HG02571 (cell line): ENCODE results near the gene ZNF778.

Source experiments
- ATAC-seq: cut with Tn5 transposase; IDR thresholded peaks from one replicate; pipeline ENCODE4 v1.9.1; 2021; ENCODE audit warnings: mild to moderate bottlenecking, moderate library complexity; ENCODE audit not compliant: unreplicated experiment

The ZNF778 gene

DNA sequence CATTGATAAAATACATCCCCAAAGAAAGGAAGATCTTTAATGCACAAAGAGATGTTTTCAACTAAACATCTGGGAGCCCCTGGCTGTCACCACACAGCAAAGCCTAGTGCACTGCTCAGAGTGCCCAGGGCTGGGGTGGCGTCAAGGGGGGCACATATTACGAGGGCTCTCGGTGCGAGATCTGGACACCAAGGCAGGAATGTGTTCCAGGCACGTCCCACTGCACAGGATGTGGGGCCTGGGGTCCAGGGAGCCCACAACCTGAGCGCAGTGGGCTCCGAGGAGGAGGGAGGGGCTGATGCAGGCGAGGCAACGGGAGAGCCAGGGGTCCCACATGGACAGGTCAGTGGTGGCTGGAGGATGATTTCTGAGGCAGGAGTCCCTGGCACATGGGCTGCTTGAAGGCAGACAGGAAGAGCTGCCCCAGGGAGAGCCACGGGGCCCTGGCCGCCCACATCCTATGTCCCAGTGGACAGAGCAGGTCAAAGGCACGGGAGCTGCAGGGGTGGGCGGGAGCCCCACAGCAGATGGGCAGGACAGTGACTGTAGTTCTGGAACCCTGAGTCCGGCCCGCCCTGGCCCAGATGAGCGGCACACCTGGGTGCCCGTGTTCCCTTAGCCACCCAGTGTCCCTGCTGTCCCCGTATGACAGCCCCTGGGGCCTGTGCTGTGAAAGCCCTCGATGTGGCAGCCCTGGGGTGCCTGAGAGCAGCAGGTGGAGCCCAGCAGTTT is 56.4 kb downstream of the ZNF778 start:
- no peak for ATAC-seq

DNA sequence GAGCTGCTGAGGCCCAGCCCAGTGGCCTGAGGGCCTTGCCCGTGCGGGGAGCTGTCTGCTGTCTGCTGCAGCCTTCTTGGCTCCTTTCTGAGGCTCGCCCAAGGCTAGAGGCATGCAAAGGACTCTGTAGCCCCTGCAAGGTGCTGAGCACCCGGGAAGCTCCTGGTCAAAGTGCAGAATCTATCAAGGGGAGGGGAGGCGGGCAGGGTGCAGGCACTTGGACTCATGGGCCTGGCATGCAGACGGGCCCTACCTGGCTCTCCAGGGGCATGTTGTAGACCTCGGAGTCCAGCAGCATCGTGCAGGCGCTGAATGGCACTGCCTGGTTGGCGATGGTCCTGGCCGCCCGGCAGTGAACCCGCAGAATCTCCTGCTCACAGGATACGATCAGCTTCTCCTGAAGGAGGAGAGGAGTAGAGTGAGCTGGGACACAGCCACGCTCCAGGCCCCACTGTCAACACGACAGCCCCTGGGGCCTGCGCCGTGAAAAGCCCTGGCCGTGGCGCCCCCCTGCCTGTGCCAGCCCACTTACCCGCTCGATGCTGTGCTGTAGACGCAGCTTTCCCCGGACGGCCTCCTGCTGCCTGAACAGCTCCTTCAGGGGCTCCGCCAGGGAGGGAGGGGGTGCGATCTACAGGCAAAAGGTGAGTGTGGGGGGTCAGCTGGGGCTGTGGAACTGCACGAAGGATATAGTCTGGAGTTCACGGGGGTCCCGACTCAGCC is 57.2 kb downstream of the ZNF778 start:
- ATAC-seq = no peak

DNA sequence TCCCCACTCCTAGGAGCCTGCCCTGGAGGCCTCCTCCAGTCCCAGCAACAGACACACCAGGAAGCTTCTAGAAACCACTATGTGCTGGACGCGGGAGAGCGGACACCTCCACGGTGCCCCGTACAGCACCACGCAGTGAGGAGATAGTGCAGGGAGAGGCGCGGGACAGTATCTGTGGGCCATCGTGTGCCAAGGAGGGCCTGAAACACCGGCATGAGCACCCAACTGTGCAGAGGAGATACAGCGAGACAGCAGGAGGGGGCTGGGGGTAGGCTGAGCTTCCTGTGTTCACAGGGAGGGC is 57.7 kb downstream of the ZNF778 start:
- no peak for ATAC-seq

DNA sequence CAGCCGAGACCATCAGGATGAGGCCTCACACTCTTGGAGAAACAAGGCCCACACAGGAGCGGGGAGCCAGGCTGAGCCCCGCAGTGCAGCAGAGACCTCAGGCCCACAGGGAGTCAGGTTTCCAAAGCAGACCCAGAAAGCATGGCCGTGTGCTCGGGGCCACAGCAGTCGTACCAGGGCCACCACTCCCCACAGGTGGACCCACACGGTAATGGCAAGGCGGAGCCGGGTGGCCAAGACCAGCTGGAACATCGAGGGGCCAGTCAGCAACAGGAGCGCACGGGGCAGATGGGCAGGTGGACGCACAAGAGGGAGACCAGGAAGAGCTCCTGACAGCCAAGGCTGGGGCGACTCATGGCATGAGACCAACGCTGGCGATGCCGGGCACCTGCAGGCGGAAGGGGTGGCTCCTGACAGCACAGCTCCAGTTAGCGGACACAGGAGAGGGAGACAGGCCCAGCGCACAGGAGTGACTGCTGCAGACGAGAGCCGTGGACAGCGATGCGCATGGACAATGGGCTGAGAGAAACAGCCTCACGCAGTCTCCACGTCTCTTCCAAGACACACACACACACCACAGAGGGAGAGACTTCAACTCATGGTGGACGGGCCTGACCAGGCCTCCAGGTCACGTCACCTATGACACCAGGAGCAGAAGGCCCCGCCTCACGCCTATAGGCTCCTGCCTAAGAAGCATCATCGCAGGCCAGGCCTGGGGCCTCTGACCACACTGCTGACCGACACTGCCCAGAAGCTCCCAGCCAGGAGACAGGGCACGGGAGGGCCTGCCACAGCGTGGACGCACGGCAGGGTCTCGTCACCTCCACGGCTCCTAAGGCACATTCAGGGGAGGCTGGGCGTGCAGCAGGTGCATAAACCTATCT is 58.6 kb downstream of the ZNF778 start:
- no peak for ATAC-seq

DNA sequence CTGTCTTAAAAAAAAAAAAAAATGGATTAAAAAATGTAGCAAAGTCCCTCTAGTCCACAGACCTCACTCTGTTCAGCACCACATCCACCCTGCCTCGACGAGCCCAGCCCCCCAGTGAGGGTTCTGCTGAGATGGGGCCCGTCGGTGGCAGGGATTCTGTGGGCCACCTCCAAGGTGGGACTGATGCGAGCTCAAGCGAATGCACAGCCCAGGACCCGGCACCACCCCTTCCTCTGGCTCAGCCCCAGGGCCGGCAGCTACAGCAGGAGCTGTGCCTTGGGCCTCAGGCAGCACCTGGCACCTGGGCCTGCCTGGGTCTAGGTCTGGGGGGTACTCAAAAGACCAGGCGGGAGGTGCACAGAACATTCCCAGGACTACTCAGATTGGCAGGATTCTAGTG is 59.5 kb downstream of the ZNF778 start:
- no peak for ATAC-seq

DNA sequence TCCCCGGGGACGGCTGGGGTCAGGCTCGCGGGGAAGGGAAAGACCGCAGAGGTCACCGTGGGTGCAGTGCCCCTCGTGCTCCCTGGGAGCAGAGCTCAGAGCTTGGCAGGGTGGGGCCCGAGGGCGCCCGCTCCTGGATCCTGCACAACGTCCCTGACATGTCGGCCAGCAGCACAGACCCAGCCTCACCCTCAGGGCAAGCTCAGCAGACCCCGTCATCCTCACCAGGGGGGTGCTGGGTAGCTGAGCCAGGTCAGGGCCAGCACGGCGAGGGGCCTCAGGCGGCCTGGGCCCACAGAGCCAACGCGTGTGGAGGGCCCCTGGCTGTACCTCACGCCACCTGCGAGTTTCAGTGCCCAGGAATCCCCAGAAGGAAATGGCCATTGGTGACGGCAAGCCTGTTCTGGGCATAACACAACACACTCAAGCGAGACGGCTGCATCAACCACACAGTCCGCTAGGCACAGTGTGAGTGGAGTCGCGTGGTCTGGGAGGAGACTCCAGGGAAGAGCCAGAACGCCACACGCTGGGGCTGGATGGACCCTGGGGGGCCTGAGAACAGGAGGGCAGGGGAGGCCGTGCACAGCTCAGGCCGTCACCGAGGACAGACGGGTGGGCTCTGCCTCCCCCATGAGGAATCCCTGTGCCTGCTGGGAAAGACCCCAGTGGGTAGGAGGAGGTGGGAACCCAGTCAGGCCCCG is 60.3 kb downstream of the ZNF778 start:
- no peak for ATAC-seq

DNA sequence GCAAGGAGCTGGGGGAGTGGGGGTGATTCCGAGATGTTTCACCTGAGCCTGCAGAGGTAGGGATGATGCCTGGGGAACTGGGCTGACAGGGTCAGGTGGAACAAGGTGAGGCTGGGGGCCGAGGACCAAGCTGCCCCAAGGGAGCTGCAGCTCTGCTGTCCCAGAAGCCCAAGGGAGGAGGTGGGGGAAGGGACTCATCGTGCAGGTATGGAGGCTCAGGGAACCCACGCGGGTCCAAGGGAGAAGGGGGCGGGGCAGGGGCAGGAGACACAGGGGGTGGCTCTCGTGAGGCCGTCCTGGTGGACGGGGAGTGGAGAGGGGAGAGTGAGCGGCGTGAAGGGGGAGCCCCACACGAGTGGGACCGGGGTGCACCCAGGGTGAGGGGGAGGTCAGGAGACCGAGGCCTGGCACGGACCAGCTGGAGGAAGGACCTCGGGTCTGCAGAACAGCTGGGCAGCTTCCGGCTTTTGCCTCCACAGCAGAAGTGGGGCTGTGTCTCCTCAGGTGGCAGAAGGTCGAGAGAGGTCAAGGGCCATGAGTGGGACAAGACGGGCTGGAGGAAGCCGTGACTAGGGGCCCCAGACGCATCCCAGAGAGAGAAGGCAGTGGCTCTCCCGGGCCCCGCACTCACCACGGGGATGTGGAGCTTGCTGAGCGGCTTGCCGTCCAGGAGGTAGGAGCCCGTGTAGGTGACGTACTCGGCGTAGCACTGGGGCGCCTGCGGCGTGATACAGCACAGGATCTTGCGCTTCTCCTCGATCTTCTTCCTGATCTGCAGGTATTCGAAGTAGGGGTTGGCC is 61.1 kb downstream of the ZNF778 start:
- no peak for ATAC-seq

DNA sequence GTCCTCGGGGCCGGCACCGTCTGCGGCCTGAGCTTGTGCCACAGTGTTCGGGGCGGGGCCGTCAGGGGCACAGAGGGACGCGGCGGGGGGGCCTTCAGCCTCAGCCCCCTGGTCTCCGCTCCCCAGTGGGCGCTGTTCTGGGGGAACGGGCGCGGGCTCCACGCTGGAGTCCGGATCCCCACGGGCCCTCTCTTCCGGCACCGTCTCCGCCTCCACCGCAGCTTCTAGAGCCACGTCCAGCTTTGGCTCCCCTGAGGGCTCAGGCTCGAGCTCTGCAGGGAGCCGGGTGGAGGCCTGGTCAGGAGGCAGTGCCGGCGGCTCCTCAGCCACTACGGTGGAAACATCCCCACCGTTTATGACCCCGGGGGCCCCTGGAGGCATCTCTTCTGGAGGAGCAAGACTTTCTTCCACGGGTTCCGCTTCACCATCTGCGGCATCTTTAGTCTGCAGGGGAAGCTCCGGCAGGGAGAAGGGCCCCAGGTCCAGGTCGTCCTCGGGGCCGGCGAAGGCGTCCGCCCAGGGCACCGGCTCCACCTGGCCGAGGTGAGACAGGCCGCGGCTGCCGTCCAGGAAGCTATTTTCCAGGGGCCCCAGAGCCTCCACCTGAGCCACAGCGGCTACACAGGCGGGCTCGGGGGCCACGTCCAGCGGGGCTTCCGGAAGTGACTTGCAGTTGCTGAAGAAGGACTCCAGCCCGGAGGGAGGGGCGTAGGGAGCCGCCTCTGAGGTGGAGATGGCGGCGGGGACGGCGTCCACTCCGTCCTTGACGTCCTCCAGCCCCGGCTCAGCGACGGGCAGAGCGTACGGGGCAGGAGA is 62.4 kb downstream of the ZNF778 start:
- ATAC-seq = no peak

DNA sequence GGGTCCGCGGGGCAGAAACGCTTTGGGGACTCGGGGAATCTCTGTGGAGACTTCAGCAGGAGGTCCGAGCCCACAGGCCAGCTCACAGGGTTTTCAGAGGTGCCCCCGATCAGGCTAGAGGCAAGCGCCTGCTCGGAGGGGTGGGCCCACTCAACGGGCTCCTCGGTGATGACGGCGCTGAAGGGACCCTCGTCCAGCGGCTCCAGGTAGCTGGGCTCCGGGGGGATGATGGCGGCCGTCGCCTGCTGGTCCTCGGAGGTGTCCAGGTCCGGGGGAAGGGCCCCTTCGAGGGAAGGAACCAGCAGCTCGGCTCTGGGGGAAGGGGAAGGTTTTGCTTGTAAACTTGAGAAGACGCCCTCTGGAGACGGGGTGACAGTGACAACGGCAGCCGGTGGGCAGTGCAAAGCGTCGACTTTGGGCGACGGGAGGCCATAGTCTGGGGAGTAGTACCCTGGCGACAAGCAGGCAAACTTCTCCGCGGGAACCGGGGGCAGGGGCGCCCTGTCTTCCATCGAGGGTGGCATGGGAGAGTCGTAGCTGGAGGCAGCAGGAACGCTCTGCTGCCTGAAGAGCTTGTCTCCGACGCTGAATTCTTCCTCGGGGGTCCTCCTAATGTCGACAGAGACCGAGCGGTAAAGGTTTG is 63.2 kb downstream of the ZNF778 start:
- ATAC-seq = no peak

DNA sequence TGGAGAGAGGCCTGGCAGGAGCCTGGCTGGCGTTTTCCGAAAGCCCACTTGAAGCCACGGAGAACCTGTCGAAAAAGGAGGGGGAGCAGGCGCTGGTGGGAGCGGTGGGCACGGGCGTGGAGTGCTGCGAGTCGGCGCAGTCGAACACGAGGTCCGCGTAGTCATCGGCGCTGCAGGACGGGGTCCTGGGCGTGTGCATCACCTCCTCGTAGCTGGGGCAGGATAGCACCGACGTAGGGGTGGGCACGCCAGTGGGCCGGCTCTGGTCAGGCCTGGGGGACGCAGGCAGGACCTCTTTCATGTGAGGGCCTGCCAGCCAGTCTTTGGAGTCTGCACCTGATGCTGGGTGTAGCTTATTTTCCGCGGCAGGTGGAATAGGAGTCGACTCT is 63.7 kb downstream of the ZNF778 start:
- no peak for ATAC-seq

DNA sequence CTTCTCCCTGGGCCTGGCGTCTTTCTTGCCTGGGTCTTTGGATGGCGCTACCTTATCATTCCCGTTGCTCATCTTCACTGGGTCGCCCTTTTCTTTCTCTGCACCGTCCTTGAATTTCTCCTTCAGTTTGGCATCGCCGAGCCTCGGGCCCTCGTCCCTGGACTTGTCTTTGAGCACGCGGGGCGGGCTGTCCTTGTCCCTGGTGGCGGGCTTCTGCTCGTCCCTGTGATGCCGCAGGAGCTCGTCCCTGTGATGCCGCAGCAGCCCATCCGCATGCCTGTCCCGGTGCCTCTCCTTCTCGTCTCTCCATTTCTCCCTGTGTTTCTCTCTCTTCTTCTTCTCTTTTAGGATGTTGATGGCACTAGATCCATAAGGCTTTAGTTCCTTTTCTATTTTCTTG is 64.3 kb downstream of the ZNF778 start:
- ATAC-seq = no peak

DNA sequence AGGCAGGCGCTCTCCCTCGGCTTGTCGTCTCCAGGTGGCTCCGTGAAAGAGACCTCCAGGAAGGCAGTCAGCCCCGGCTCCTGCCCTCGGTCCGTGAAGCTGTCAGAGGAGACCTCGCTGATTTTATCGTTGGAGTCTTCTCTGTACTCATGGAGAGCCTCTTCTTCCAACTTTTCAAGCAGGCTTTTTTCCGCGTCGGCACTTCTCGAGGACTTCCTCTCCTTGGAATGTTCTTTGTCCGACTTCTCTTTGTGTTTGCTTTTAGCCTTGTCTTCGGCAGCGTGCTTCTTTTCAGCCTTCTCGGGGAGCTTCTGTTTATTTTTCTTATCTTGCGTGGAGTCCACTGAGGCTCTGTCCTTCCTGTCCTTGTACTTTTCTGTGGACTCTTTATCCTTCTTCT is 65.0 kb downstream of the ZNF778 start:
- ATAC-seq = no peak

DNA sequence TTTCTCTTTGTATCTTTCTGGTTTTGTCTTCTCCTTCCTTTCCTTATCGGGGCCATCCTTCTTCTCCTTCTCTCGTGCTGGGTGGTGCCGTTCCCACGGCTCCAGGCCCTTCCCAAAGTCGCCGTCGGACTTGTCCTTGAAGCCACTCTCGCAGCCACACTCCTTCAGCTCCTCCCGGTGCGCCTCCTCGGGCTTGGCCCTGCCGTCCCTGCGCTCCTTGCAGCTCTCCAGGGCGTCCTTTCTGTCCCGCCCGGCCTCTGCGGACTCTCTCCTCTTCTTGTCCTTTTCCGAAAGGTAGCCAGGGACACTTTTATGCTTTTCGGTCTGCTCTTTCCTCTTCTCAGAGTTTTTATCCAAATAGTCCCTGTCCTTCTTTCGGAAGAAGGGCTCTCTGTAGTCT is 65.9 kb downstream of the ZNF778 start:
- ATAC-seq = no peak

DNA sequence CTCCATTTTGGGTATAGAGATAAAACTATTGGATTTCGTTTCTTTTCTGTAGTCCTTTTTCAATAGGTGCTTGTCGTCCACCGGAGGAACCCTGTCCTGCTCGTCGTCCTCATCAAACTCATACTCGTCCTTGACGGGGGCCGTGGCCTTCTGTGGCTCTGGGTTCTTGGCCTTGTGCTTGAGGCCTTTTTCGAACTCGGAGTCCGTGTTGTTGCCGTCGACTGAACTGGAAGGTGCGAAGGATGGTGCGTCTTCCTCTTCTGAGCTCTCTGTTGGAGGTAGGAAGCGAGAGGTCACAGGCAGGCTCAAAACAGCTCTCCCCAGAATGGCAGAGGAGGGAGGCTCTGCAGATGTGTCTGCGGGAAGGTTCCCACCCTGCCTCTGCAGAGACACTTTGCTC is 67.9 kb downstream of the ZNF778 start:
- ATAC-seq = no peak

DNA sequence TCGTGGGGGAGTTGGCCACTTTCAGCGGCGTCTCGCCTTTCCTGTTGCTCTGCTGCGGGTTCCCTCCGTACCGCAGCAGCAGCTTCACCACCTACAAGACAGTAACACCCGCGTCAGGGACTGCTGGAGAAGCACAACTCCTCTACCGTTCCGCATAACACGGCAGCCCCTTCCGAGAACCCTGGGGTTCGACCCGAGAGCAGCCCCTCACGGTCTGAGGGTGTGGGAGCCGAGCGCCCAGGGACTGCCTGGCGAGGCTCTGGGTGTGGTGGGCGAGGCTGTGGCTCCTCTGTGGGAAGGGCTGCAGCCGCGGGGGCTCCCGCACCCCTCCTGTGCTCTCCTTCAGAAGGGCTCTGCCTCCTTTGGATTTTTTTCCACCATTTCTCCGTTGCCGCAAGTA is 68.6 kb downstream of the ZNF778 start:
- ATAC-seq = no peak
